ENCODE data around the gene XRCC3.

The XRCC3 gene

DNA sequence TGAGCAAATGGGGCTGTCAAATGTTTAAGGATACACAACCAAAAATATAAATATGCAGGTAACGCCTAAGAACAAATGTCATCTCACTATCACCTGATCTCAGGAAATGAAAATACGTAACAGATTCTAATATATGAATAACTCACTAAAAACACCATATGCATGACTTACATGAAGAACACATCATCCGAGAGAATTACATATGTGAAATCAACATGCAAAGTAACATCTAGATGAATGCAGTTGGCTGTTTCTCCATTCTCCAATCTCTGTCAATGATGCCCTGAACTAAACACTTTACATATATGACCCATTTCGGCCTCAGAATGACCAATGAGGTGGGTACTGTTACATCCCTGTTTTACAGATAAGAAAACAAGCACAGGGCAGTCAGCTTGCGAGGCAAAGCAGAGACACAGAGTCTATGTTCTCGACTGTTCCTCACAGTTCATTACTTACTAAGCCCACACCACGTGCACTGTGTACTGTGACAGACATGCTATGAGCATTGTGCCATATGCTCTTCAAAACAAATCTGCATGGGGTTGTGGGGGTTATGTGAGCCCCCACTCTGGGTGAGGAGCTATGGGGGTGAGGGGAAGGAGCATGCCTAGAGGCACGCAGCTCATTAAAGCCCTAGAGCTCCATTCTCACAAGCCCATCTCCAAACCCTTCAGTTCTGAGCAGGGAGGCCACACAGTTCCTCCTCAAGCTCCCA is 43.0 kb upstream of the XRCC3 start:
- Histone ChIP-seq H3K4me2 (ENCODE audit: low read length) (no peak overlapping the region), H3K23ac (ENCODE audit: low read length) (no peak overlapping the region), H2BK5ac (ENCODE audit: low read depth, low read length, poor library complexity) (no peak overlapping the region), H3K36me3 (ENCODE audit: control insufficient read depth in 1 of 2, insufficient read depth in 2 of 2, low read length in 2 of 2) (no peaks in the 10 kb centered on the region), H3K27ac (ENCODE audit: low read depth, low read length) (no peak overlapping the region), H4K8ac (ENCODE audit: low read depth, low read length) (no peak overlapping the region), H3K4me3 (ENCODE audit: low read depth, low read length) (no peak overlapping the region), H3K14ac (ENCODE audit: low read length) (no peak overlapping the region), H2AFZ (ENCODE audit: insufficient read depth, low read length, poor library complexity) (no peak overlapping the region), H3K9me3 (ENCODE audit: insufficient read depth, low read depth, low read length) (peaks cover 2% of the 10 kb centered on the region), H3K4ac (ENCODE audit: low read depth, low read length) (no peak overlapping the region), H3K4me1 (ENCODE audit: control insufficient read depth in 1 of 2, insufficient read depth in 2 of 2, low read length in 2 of 2) (no peaks in the 10 kb centered on the region), H3K9ac (ENCODE audit: low read length) (no peak overlapping the region), H2BK12ac (ENCODE audit: low read length) (no peak overlapping the region), H2BK120ac (ENCODE audit: insufficient read depth, low read length, poor library complexity) (no peak overlapping the region), H3K27me3 (ENCODE audit: insufficient read depth, low read length) (no peaks in the 10 kb centered on the region), H4K91ac (ENCODE audit: low read depth, low read length) (no peak overlapping the region), H4K12ac (ENCODE audit: low read depth, low read length) (no peak overlapping the region), H3K79me2 (ENCODE audit: control insufficient read depth, insufficient read depth, low read length, poor library complexity) (no peaks in the 10 kb centered on the region), H3K79me1 (ENCODE audit: low read length) (no peaks in the 10 kb centered on the region), H2AK5ac (ENCODE audit: low read length) (no peak overlapping the region), H3K18ac (ENCODE audit: low read length) (no peak overlapping the region)
- no peak for DNase-seq
- WGBS (ENCODE audit: extremely low coverage, insufficient coverage, insufficient read length): no CpG with 5 or more reads among the region's 8 CpGs

- no peak overlapping the region for H4K91ac ChIP-seq (ENCODE audit: low read depth, low read length)
Measured at GRCh38 chr14:103755060-103755459, 39.8 kb upstream of the XRCC3 start.

GRCh38 chr14:103753774-103754173 is 38.5 kb upstream of the XRCC3 start:
- no peak for DNase-seq
- no peaks in the 10 kb centered on the region for H3K4me1 ChIP-seq (ENCODE audit: control insufficient read depth in 1 of 2, insufficient read depth in 2 of 2, low read length in 2 of 2)
- H4K91ac ChIP-seq (ENCODE audit: low read depth, low read length): no peak overlapping the region
- no peak overlapping the region for H4K12ac ChIP-seq (ENCODE audit: low read depth, low read length)
- no peak overlapping the region for H4K8ac ChIP-seq (ENCODE audit: low read depth, low read length)
- H3K9me3 ChIP-seq (ENCODE audit: insufficient read depth, low read depth, low read length): no peaks in the 10 kb centered on the region
- no peak overlapping the region for H2BK120ac ChIP-seq (ENCODE audit: insufficient read depth, low read length, poor library complexity)
- no peak overlapping the region for H2AK5ac ChIP-seq (ENCODE audit: low read length)
- H2BK5ac ChIP-seq (ENCODE audit: low read depth, low read length, poor library complexity): no peak overlapping the region
- no peak overlapping the region for H2AFZ ChIP-seq (ENCODE audit: insufficient read depth, low read length, poor library complexity)
- H3K79me2 ChIP-seq (ENCODE audit: control insufficient read depth, insufficient read depth, low read length, poor library complexity): no peaks in the 10 kb centered on the region
- no peaks in the 10 kb centered on the region for H3K27me3 ChIP-seq (ENCODE audit: insufficient read depth, low read length)
- H3K18ac ChIP-seq (ENCODE audit: low read length): no peak overlapping the region
- no peak overlapping the region for H3K27ac ChIP-seq (ENCODE audit: low read depth, low read length)
- no CpG with 5 or more reads among the region's 9 CpGs for WGBS (ENCODE audit: extremely low coverage, insufficient coverage, insufficient read length)
- H3K23ac ChIP-seq (ENCODE audit: low read length): no peak overlapping the region
- no peak overlapping the region for H3K9ac ChIP-seq (ENCODE audit: low read length)
- H3K36me3 ChIP-seq (ENCODE audit: control insufficient read depth in 1 of 2, insufficient read depth in 2 of 2, low read length in 2 of 2): peaks cover 2% of the 10 kb centered on the region in 2 experiments
- H3K4me2 ChIP-seq (ENCODE audit: low read length): no peak overlapping the region
- no peak overlapping the region for H3K14ac ChIP-seq (ENCODE audit: low read length)
- no peaks in the 10 kb centered on the region for H3K79me1 ChIP-seq (ENCODE audit: low read length)
- no peak overlapping the region for H2BK12ac ChIP-seq (ENCODE audit: low read length)
- no peak overlapping the region for H3K4ac ChIP-seq (ENCODE audit: low read depth, low read length)
- no peak overlapping the region for H3K4me3 ChIP-seq (ENCODE audit: low read depth, low read length)

More at GRCh38 chr14:103755060-103755459, 39.8 kb upstream of the XRCC3 start:
- H2BK5ac ChIP-seq (ENCODE audit: low read depth, low read length, poor library complexity): no peak overlapping the region
- H3K4me1 ChIP-seq (ENCODE audit: control insufficient read depth in 1 of 2, insufficient read depth in 2 of 2, low read length in 2 of 2): no peaks in the 10 kb centered on the region
- no peaks in the 10 kb centered on the region for H3K79me2 ChIP-seq (ENCODE audit: control insufficient read depth, insufficient read depth, low read length, poor library complexity)
- no peak overlapping the region for H4K8ac ChIP-seq (ENCODE audit: low read depth, low read length)
- no peak overlapping the region for H3K27ac ChIP-seq (ENCODE audit: low read depth, low read length)
- no peak for DNase-seq
- no CpG with 5 or more reads among the region's 6 CpGs for WGBS (ENCODE audit: extremely low coverage, insufficient coverage, insufficient read length)
- H3K23ac ChIP-seq (ENCODE audit: low read length): no peak overlapping the region
- no peak overlapping the region for H3K14ac ChIP-seq (ENCODE audit: low read length)
- peaks cover 0 to 2% of the 10 kb centered on the region in 2 experiments for H3K36me3 ChIP-seq (ENCODE audit: control insufficient read depth in 1 of 2, insufficient read depth in 2 of 2, low read length in 2 of 2)
- H4K12ac ChIP-seq (ENCODE audit: low read depth, low read length): no peak overlapping the region
- H2AK5ac ChIP-seq (ENCODE audit: low read length): no peak overlapping the region
- H3K9me3 ChIP-seq (ENCODE audit: insufficient read depth, low read depth, low read length): no peaks in the 10 kb centered on the region
- no peak overlapping the region for H3K4ac ChIP-seq (ENCODE audit: low read depth, low read length)
- H3K4me2 ChIP-seq (ENCODE audit: low read length): no peak overlapping the region
- no peak overlapping the region for H2BK120ac ChIP-seq (ENCODE audit: insufficient read depth, low read length, poor library complexity)
- no peak overlapping the region for H3K4me3 ChIP-seq (ENCODE audit: low read depth, low read length)
- no peak overlapping the region for H3K9ac ChIP-seq (ENCODE audit: low read length)
- H3K27me3 ChIP-seq (ENCODE audit: insufficient read depth, low read length): no peaks in the 10 kb centered on the region
- H3K18ac ChIP-seq (ENCODE audit: low read length): no peak overlapping the region
- no peak overlapping the region for H2BK12ac ChIP-seq (ENCODE audit: low read length)
- no peak overlapping the region for H2AFZ ChIP-seq (ENCODE audit: insufficient read depth, low read length, poor library complexity)
- H3K79me1 ChIP-seq (ENCODE audit: low read length): no peaks in the 10 kb centered on the region

DNA sequence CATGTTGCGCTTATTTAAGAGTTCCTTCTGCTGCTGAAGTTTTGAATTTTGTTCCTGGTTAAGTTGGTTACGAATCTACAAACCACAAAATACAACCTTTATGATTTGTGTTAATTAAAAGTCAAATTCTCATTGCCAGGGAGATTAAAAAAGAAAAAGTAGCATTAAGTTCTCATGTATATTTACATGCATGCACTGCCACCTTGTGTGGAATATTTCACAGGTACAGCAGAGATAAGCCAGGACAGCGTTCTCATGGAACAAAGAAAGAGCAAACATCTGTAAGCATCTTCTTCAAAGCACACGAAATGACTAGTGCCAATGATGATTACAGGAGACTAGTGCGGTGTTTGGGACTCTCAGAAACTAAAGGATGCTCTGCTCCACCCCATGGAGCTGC is 34.6 kb upstream of the XRCC3 start:
- H3K27me3 ChIP-seq (ENCODE audit: insufficient read depth, low read length): no peaks in the 10 kb centered on the region
- no peak overlapping the region for H2AK5ac ChIP-seq (ENCODE audit: low read length)
- H4K8ac ChIP-seq (ENCODE audit: low read depth, low read length): no peak overlapping the region
- H3K79me1 ChIP-seq (ENCODE audit: low read length): no peaks in the 10 kb centered on the region
- H4K91ac ChIP-seq (ENCODE audit: low read depth, low read length): no peak overlapping the region
- H3K14ac ChIP-seq (ENCODE audit: low read length): no peak overlapping the region
- no peak overlapping the region for H3K4me3 ChIP-seq (ENCODE audit: low read depth, low read length)
- no peak overlapping the region for H2AFZ ChIP-seq (ENCODE audit: insufficient read depth, low read length, poor library complexity)
- no peak overlapping the region for H4K12ac ChIP-seq (ENCODE audit: low read depth, low read length)
- no peaks in the 10 kb centered on the region for H3K4me1 ChIP-seq (ENCODE audit: control insufficient read depth in 1 of 2, insufficient read depth in 2 of 2, low read length in 2 of 2)
- DNase-seq: peak in 1 of 2 donors; percentile 25
- peaks cover 2 to 6% of the 10 kb centered on the region in 2 experiments for H3K36me3 ChIP-seq (ENCODE audit: control insufficient read depth in 1 of 2, insufficient read depth in 2 of 2, low read length in 2 of 2)
- no peak overlapping the region for H3K18ac ChIP-seq (ENCODE audit: low read length)
- H3K9me3 ChIP-seq (ENCODE audit: insufficient read depth, low read depth, low read length): no peaks in the 10 kb centered on the region
- H2BK5ac ChIP-seq (ENCODE audit: low read depth, low read length, poor library complexity): no peak overlapping the region
- no peak overlapping the region for H3K9ac ChIP-seq (ENCODE audit: low read length)
- H3K23ac ChIP-seq (ENCODE audit: low read length): no peak overlapping the region
- H3K4me2 ChIP-seq (ENCODE audit: low read length): no peak overlapping the region
- WGBS (ENCODE audit: extremely low coverage, insufficient coverage, insufficient read length): no CpG with 5 or more reads among the region's 5 CpGs
- no peak overlapping the region for H3K27ac ChIP-seq (ENCODE audit: low read depth, low read length)
- no peak overlapping the region for H2BK120ac ChIP-seq (ENCODE audit: insufficient read depth, low read length, poor library complexity)
- H2BK12ac ChIP-seq (ENCODE audit: low read length): no peak overlapping the region
- no peaks in the 10 kb centered on the region for H3K79me2 ChIP-seq (ENCODE audit: control insufficient read depth, insufficient read depth, low read length, poor library complexity)
- no peak overlapping the region for H3K4ac ChIP-seq (ENCODE audit: low read depth, low read length)
